HG03342 (cell line): ENCODE measurements around the gene LSS.

Source experiments
- ATAC-seq: cut with Tn5 transposase; IDR thresholded peaks from one replicate; pipeline ENCODE4 v1.9.1; 2021; ENCODE audit warnings: mild to moderate bottlenecking, moderate library complexity; ENCODE audit not compliant: unreplicated experiment

LSS gene

GRCh38 chr21:46219591-46220239, 8.9 kb downstream of the LSS start:
- ATAC-seq: no peak

DNA sequence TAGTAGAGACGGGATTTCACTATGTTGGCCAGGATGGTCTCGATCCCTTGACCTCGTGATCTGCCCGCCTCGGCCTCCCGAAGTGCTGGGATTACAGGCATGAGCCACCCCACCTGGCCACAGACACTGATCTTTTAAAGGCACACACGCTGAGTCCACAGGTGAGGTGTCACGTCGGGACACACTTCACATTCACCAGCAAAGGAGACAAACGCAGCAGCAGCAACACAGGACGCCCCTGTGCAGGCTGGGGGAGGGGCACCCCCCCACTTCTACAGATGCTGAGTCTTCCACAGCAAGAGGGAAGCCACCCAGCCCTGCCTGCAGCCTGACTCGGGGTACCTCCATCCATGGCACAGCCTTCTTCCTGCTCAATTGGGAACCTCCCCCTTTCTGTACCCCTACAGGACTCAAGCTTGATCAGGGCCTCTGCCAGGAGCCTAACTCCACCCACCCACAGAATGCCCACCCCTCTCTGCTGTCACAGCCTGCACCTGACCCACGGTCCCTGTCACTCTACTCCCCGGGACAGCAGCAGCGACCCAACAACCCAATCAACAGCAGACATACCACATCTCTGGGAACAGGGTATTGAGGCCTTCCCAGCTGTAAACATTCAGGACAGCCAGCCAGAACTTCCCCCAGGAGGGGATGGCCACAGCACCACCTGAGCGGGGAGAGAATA, 9.5 kb downstream of the LSS start:
- no peak for ATAC-seq

DNA sequence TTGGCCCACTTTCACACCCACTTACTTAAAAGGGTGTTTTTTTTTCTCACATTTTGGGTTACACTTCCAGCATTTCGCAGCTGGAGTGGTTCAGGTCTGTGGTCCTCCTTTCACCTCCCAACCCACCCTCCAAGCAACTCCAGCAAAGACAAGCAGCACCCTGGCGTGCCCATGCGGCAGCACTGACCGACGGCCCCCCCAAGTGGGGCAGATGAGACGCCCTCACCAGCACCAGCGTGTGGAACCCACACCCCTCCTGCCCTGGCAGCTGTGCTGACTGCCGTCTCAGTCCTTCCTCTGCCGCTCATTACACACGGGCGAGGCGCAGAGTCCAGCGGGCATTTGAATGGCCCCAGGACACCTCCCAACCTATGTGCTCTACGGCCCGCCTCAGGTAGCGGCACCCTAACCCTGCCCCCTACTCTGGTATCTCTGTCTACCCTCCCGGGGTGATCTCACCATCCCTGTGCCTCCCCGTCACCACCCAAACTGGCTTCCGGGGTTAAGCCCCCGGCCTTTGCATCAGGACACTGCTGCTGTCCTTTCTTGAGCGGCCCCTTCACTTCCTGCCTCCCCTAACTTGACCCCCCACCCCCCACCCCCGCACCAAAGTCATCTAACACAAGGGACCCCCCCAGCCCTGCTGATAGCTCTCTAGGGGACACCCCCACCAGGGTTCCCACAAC, 10.9 kb downstream of the LSS start:
- no peak for ATAC-seq

- ATAC-seq: no peak
Observed at GRCh38 chr21:46216132-46216747, 12.3 kb downstream of the LSS start.

GRCh38 chr21:46215436-46216131, 13.0 kb downstream of the LSS start:
- ATAC-seq: no peak

GRCh38 chr21:46214478-46215340, 13.9 kb downstream of the LSS start:
- no peak for ATAC-seq

DNA sequence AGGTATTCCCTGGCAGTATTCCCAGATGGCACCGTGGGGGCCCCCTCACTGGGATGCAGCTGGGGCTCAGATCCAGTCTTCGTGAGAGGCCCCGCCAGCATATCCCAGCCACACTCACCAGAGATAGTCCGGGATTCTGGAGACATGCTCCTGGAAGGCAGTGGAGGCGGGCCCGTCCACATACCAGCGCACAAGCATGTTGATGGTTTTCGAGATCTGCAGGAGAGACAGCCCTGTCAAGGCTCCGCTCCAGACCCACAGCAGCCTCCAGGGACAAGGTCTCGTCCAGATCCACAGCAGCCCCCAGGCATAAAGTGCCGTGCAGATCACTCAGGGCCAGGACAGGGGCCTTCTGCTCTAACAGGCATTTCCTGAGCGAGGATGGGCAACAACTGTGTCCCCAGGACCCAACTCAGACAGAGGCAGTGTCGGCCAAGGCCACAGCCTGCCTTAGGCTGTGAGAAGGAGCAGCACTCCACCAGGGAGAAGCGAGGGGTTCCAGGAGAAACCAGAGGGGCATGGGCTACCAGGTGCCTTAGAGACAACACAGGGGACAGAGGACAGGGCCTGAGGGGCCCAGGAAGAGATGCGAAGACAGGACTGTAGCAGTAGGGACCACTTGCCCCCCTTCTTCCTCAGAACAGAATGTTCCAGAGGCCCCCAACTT, 14.8 kb downstream of the LSS start:
- no peak for ATAC-seq

GRCh38 chr21:46212721-46213484, 15.7 kb downstream of the LSS start:
- ATAC-seq: no peak

GRCh38 chr21:46211786-46212720, 16.5 kb downstream of the LSS start:
- ATAC-seq: no peak

- ATAC-seq: no peak
Observed at GRCh38 chr21:46211376-46211775, 17.2 kb downstream of the LSS start.

DNA sequence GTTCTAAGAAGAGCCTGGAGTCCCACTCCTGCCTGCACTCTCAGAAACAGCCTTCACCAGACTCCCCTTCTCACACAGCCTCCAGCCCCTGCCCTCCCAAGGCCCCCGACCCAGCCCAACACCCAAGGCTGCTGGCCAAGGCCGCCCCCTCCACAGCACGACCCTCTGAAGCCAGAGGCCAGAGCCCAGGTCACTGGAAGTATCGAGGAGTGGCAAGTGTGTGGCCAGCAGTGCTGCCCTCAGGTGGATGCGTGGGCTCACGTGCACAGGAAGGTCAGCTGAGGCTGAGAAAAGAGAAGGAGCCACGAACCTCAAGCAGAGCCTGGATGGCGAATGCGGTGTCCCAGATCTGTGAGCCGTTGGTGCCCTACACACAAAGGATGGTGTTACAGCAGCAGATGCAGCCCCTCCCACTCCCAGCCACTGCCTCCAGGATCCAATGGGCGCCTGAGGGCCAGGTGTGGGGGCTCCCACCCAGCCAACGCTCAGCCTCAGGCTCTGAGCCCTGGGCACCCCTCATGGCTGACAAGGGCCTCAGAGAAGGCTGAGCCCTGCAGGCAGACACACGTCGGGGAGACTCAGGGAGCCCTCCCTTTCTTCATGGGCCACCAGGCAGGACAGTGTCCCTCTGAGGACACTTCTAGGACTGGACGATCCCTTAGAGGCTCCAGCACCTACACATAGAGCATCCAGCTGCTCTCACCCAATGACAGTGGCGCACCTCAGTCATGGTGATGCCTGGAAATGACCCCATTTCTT, 18.0 kb downstream of the LSS start:
- no peak for ATAC-seq

DNA sequence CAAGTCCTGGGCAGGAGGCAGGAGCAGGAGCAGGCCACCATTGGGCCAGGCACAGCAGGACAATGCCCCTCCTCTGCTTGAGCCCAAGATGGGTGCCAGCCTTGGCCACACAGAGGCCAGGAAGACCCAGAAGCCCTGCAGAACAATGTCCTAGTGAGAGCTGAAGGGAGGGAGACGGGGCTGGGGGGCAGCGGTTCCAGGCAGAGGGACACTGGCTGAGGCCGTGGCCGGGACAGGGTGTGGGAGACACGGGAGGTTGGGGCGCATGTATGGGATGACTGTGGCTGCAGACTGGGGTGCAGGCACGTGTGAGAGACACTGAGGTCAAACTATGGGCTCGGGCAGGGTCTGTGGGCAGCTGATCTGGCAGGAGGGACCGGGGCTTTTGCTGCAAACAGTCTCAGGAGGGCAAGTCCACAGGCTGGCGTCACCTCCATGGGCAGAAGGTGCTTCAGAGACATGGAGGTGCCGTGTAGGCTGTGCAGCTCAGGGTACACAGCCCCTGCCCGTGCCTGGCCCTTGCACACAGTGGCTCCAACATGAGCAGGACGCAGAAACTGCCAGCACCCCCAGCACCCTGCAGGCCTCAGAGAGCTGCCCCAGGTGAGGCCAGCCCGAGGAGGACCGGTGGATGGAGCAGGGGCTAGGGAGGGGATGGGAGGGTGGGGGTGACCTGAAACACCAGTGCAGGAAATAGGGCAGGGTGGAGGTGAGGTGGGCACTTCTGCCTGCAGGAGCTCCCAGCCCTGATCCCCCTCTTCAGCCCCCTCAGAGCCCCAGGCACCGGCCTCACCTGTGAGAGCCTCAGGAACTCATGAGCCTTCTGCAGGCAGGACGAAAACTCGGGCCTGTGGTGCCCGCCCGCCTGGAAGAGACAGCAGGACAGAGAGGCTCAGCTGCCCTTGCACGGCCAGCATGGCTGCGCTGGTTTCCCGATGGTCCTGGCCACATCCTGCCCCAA, 19.5 kb downstream of the LSS start:
- no peak for ATAC-seq

DNA sequence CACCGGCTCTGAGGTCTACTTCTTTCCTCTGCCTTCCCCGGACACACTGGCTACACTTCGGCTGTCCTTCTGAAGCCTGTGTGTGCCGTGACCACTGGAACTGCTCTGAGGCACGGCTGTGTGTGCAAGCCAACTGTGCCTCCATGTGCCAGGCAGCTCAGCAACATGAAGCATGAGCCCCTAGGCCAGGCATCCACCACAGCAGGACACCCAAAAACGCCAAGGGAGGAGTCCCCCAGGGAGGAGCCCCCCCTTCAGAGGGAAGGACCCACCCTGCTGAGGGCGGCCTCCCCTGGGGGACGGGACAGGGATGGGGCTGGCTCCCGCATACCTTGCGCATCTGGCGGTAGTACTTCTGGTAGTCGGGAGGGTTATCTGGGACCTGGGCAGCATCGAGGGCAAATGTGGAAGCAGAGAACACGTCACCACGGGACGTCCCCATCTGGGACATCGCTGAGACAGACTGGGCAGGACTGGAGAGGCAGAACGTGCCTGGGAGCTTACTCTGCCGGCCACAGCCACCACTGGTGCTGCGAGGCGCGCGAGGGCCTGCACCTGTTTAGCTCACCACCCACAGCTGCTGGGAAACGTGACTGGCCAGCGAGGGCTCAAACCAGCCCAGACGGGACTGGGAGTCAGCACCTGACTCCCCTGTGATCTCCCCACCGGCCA, 20.5 kb downstream of the LSS start:
- ATAC-seq: no peak

DNA sequence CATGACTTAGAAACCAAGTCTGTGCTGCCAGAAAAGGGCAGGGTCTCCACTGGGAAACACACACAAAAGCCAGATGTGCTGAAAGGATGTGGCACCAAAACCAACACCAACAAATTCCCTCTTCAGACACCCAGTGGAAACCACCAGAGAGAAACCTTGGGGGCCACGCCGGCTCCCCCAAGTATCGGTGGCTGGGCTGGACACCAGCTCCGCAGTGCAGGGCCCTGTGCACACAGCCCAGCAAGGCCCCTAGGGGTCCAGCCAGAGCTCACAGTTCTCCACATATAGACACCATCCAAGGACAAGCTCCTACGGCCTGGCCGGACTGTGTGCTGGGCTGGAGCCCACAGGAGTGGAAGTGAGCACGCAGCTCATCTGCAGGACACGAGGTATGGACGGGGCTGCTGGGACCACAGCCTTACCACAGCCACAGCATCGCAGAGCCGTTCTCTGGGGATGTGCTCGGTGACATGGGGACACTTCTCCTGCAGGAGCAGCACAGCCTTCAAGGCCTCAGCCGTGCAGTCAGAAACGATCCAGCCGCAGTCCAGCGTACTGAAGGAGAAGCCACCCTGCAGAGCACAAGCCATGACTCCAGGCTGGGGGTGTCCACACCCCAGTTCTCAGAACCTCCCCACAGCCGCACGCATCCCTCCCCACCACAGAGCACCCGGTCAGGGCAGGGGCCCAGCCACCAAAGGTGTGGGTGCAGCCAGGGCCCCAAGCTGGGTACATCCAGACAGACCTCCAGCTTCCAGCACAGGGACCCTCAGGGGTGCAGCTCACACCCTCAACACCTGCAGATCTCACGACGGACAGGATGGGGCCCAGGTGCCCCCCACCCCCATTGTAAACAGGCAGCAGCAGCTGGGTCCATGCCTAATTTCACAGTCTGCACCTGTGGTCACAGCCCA, 21.3 kb downstream of the LSS start:
- no peak for ATAC-seq
